SKM-1 treated with dmso at 0.1 percent for 144 hours (cell line): ENCODE results near the gene HOXB9.

Source experiments
- DNase-seq: peaks from one replicate; lab custom pipeline; 2025; ENCODE audit not compliant: unreplicated experiment; lab: John Stamatoyannopoulos, UW

Gene HOXB9

DNA sequence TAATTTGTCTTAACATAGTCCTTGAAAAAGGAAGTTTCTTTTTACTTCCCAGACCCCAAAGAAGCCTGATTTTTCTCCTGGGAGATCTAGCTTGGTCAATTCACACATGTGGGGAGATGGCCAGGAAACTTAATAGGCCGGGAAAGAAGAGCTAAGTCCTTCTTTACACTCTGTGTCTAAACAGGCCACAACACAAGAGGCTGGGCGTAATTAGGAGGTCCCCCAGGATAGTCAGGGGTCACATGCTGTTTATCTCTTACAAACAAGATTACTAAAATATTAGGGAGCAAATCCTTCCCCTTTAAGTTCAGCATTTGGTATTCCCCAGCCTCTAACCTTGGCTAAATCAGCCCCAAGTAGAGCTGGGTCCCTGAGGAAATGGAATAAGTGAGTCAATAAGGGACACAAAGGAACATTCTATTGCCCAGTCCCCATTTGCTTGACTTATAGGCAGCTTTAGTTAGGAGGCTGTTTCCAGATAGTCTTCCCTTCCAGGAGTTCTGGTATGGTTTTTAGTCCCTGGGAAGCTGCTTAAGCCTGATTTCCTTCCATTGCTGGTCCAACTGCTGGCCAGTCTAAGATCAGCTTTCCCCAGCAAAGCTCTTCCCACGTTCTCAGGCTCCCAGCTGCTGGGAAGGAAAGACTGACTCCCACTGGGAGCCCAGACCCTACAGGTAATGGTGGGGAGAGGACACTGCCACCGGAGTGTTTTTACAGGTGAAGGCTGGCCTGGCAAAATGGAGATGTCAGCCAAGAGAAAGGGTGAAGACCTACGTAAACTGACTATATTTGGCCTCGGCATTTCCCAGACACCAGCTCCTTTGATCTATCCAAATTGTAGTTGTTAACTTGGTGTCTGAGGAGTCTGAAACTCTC, 14.1 kb upstream of the HOXB9 start:
- DNase-seq = no peak

DNA sequence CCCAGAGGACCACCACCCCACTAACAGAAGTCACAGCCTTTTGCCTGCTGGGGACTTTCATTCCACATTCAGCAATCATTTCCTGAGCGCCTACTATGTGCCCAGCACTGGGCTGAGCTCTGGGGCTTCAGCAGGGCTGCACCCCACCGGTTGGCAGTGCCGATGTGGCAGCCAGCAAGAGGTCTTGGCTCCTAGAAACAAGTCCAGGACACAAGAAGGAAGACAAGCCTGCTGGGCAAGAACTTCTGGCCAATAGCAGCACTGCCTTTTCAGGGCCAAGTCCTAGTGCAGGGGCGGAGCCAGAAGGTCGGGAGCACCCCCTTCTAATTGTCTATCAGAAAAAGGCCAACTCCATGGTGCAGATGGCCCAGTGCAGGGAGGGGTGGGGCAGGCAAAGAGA, 13.0 kb upstream of the HOXB9 start:
- no peak for DNase-seq

- no peak for DNase-seq
Measured at GRCh38 chr17:48637323-48638260, 11.4 kb upstream of the HOXB9 start.

- peak; percentile 51 for DNase-seq
Measured at GRCh38 chr17:48636177-48637018, 10.2 kb upstream of the HOXB9 start.

DNA sequence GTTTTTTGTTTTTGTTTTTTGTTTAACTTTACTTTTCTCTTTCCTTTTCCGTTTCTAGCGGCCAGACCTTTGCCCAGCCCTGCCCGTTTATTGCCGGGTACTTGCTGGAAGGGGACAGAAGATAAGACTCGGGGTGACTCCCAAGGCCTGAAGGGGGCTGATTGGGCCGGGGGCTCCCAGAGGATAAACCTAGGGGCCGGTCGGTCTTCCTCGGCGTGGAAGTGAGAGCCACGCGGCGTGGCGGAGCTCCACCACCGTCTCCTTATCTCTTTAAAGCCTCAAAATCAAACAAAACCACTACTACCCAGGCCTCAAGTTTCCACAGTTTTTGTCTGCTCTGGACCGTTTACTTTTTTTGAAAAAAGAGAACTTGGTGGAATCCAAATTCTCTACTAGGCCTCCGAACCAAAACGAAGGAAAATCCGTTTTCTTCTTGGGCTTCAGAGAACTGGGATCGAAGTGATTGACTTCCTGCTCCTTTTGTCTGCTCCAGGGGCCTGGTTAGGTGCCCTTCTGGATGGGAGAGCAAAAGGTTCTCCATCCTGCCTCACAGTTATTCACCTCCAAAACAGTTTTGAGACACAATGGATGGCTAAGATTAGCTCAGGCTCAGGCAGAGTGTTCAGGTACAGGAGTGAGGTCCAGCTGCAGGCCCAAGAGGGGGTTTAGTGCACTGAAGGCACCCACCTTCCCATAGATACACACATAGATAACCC, 8.5 kb upstream of the HOXB9 start:
- no peak for DNase-seq

DNA sequence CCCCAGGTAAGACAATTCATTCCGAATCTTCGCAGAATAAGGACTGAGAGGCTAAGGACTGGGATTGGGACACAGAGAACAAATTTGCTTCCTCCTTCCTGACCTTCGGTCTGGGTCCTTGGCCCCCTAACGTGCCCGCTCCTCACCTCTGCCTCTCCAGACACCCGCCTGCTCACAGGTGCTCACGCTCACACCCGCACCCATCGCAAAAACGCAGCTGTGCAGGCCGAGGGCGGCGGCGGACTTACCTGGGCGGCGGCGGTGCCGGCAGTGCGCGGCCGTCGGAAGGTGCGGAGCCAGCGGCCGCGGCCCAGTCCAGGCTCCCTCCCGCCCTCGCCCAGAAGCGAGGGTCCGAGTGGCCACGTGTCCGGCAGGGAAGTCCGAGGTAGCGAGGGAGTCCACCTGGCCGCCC, 7.1 kb upstream of the HOXB9 start:
- no peak for DNase-seq

- DNase-seq = no peak
Measured at GRCh38 chr17:48632579-48633265, 6.6 kb upstream of the HOXB9 start.

DNA sequence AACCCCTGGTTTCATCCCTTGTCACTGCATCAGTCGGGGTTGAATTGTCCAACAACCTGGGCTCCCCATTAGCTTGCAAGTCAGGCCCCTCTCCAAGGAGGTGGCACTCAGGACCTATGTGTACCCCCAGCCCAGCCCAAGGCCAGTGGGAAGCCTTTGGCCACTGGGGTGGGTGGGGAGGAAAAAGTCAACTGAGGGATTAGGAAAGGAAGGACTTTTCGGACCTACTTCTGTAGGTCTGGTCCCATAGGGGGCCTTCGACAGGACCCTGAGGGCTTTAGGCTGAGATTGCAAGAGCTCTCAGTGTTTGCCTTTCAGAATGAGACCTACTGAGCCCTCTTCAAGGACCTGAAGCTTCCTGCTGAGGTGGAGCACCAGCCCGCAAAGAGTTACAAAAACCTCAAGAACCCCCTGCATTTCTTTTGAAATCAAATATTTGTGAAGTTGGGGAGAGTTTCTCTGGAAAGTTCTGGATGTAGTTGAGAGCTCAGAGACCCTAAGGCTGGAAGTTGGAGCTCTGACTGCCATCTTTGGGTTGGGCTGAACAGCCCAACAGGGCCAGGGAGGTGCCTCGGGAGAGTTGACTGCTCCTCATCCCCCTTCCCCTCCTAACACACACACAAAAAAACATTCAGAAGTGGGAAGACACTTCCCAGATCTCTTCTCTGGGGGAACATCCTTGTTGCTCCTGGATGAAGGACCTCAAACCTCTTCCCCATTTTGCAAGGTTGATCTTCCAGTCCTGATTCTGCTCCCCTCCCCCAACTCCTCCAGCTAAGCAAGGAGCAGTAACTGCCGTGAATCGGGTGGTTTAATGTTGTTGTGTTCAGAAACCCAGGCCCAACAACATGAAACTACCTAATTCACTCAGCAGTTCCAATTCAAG, 5.8 kb upstream of the HOXB9 start:
- no peak for DNase-seq

GRCh38 chr17:48630925-48631692, 5.0 kb upstream of the HOXB9 start:
- no peak for DNase-seq

DNA sequence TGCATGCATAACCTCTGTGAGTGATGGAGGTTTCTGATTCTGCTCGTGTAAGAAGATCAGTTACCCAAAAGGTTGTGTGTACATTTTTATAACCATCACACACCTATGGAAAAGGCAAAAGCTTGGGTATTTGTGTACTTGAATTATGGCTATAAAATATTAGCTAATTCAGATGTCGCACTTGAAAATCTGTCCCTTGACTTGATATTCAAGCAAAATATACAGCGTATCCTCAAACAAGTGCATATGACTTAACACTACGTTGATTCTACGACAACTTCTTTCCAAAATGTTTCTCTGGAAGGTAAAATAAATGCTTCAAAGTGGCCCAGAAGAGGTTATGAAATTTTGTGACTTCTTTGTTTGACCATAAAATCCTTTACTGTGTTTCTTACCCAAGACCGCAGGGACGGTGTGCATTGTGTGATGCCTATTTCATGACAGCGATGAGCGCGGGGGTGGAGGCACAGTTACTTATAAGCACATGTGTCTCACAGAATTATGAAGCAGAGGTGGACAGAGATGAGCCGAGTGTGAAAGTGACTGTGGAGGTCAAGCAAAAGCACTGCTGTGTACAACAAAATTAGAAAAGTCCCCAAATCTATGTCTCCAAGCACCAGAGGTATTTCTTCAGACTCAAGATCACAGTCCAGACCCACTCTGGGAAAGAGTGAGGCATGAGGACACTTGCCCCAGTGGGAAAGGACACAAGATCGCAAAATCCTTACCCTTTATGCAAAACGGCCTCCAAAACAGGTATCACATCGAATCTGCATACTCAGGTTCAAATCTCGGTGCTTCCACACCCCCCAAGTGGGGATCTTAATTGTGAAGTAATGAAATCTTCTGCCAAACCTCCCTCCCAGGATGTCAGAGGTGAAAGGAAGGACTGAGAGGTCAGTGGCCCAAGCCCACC, 4.1 kb upstream of the HOXB9 start:
- DNase-seq = no peak

GRCh38 chr17:48629411-48629759, 3.2 kb upstream of the HOXB9 start:
- no peak for DNase-seq

DNA sequence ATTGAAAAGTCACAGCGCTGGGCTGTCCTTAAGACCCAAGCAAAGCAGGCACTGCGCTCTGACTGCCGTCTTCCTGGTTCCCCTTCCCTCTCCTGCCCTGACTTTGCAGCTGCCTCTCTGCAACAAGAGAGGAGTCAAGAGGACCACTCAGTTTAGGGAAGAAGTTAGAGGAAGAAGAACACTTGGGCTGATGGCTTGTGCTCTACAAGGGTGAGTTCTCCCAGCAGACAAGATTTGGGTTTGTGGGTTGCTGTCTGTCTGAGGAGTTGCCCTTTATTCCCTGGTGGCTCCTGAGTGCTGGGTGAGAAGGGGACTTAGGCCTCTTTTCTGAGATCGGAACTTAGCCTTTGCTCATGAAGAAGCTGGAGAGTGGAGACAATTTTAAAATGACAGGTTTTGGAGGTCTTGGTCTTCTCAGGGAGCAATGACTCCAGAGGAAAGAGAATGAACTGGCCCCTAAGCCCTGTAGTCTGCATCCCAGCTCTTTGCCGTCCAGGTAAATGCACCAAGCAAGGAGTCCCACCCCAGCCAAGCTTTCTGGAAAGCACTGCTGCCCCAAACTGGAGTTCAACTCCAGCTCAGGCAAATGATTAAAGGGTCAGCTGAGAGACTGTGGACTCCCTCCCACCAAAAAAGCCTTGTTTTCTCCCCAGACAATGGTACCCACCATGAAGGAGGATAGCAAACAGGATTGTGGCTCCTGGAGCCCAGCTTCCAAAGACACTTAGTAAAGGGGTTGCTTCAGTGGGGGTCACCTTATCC, 2.7 kb upstream of the HOXB9 start:
- no peak for DNase-seq

DNA sequence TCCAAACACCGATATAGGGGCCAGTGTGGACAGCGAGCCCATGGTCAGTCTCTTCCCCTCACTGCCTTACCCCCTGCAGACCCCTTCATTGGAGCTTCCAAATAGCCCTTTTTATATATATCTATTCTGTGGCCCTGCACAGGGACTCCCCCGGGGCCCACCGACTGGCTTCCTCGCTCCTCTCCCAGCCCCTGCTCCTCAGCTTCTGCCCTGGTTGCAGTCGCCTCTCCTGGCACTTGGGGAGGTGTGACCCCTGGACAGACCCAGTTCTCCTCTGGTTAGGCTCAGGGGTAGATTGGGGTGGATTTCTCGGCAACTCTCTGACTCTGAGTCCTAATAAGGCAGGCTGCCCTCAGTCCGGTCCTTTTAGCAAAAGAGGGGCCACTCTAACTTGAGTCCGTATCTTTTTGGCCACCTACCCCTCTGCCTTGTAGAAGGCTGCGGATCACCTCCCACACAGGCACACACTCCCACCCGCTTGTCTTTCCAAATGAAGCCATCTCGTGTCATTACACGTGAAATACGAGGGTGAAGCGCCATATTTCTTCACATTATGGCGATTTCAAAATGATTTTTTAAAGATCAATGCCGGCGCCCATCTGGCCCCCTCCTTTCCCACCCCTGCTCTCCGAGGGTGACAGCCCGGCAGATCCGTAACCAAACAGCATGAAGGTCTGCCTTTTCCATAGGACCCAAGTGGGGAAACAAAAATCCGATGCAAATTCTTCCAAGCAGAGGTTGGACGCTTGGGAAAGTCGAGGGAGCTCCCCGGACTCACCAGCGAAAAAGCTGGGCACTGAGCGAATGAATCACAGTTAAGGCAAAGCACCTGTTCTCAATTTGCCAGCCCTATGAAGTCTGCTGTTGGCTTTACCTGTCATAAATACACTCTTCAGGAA, 1.7 kb upstream of the HOXB9 start:
- DNase-seq = no peak

DNA sequence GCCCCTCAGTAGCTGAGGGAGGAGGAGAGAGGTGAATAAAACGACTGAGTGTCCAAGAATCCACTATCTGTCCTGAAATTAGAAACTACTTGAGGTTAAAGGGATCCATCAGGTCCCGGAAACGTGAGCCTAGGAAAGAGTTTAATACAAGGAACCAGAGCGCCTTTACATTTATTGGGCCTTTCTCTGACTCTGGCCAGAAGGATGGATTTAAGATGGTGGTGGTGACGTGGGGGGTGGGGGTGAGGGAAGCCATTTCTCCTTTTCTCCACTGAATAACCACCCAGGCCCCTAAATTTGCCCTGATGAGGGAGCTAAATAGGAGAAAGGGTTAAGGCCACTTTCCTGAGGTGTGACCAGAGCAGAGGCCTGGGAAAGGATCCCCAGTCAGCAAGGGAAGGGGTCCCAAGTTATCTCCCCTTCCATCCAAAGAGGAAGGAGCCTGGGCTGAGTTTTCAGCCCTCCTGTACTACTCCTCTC, 1.0 kb upstream of the HOXB9 start:
- DNase-seq = no peak

- DNase-seq = no peak
Measured at GRCh38 chr17:48625495-48626244, 488 bp downstream of the HOXB9 start.
